ENCODE data around the gene INTS12. TPM values are rescaled to one million over a fixed set of nuclear protein-coding genes. Genes with fewer than 3 reads are reported as not detected.
"Not testable (repeated sequence)": the region's sequence is repeated elsewhere in the genome, so short reads cannot be mapped to it uniquely, and the experiment has no call there.

INTS12 gene
- total RNA-seq: 10 to 100 TPM; 18.0 to 19.7 TPM
- long read RNA-seq, transcript INTS12-206 (7 exons, 1,975 nt): major isoform, 11 of 22 reads
- long read RNA-seq, partial matches to known transcripts: 2 of 22 reads
- long read RNA-seq, other reads (novel, unspliced or antisense): 8 of 22 reads

DNA sequence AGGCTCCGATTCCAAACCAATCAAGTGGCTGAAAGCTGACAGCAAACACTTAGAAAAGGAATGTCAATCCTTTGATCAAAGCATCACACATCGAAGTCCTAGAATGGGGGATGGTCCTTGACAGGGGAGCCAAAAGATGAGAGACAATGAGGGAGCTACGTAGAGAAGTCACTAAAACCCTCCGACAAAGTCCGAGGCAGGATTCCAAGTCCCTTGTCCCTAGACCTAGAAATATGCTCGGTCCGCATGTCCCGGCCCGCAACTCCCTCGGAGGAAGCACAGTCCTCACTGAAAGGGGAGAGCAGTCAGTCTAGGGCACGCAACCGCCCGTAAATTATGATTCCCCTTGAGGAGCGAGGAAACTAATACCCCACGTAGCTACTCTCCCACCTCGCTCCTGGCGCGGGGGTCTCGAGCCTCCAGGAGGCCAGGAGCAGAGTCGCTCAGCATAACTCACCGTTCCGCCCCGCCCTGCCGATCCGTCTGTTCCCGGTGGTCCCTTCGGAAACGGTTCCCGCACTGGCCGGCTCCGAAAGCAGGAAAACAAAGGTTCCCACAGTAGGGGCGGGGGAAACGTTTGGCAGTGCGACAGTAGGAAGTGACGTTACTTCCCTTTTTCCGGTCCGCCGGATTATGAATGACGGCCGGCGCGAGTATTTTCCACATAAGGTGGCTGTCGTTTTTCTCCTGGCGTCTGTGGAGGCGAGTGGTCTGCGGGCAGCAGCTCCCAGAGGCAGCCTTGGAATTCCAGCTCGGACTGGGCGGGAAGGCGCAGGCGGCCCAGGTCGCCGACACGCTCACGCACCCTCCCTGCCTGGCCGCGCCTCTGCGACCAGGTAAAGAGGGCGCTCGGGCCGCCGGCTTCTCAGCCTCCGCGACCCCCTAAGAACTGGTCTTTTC is at the start of gene INTS12, which contains the start of gene GSTCD:
TSS of gene INTS12 (minus strand) at position 509 of the 900 bp plus-strand sequence. CDS start 8,684 bp downstream, outside the sequence.
TSS of gene GSTCD (plus strand) at position 604 of the 900 bp plus-strand sequence. CDS start 8,830 bp downstream, outside the sequence.
- intact Hi-C loops (cut with DNase I): no loop called here
- ATAC-seq: peak; percentile 99
- DNase-seq: peak; percentile 92

DNA sequence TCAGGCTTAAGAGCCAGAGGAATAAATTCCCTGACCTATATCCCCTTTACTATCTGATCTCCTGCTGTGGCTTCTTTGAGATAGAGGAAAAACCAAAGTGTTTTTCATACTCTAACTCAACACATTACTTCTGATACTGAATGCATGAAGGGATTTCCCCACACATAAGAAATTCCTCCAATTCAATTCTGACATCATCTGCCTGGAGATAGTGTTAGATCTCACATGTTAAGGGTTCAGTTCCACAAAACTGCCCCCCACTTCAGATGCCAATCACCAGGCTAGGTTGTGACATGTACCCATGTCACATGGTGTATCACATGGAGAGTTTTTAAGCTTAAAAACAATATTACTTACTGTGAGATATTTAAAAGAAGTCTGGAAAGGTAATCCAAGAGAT is 46.9 kb upstream of the INTS12 start:
- DNase-seq (no peak), ATAC-seq (no peak)
- intact Hi-C loops (cut with DNase I): no loop called here

GRCh38 chr4:105753361-105753760 is 44.9 kb upstream of the INTS12 start:
- DNase-seq (no peak), ATAC-seq (no peak)
- intact Hi-C loops (cut with DNase I): no loop called here

GRCh38 chr4:105751718-105752299 is 43.3 kb upstream of the INTS12 start:
- DNase-seq: no peak
- ATAC-seq: no peak
- intact Hi-C loops (cut with DNase I): no loop called here

- DNase-seq (no peak), ATAC-seq (no peak)
- intact Hi-C loops (cut with DNase I): no loop called here
Measured at GRCh38 chr4:105748222-105748621, 39.7 kb upstream of the INTS12 start.

DNA sequence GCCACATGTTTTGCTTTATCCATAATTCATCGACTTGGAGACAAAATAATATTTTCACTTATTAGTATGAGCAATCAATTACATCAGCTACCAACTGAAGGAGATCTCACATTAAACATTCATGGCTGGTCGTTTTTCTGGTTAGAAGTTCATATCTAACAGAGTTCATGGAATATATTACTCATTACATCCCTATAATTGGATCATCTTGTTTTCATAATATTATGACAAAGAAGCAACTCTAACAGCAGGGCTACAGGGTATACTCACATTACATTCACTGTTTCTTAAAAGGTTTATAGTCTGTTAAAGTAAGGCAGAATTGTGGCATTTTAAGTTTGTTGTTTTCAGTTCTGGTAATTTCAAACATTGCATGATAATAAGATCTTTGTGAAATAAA is 33.1 kb upstream of the INTS12 start:
- DNase-seq (no peak), ATAC-seq (no peak)
- intact Hi-C loops (cut with DNase I): no loop called here

DNA sequence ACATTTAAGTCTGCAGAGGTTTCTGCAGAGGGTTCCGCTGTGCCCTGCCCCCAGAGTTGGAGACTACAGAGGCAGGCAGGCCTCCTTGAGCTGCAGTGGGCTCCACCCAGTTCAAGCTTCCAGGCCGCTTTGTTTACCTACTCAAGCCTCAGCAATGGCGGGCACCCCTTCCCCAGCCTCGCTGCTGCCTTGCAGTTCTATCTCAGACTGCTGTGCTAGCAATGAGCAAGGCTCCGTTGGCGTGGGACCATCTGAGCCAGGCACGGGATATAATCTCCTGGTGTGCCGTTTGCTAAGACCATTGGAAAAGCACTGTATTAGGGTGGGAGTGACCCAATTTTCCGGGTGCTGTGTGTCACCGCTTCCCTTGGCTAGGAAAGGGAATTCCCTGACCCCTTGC is 26.7 kb upstream of the INTS12 start:
- intact Hi-C loops (cut with DNase I): not testable (repeated sequence)

DNA sequence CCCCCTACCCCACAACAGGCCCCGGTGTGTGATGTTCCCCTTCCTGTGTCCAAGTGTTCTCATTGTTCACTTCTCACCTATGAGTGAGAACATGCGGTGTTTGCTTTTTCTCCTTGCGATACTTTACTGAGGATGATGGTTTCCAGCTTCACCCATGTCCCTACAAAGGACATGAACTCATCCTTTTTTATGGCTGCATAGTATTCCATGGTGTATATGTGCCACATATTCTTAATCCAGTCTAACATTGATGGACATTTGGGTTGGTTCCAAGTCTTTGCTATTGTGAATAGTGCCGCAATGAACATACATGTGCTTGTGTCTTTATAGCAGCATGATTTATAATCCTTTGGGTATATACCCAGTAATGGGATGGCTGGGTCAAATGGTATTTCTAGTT is 21.4 kb upstream of the INTS12 start:
- DNase-seq; ATAC-seq; intact Hi-C loops (cut with DNase I): not testable (repeated sequence)

More for the DNA sequence above, 26.7 kb upstream of the INTS12 start:
- DNase-seq, ATAC-seq: not testable (repeated sequence)

DNA sequence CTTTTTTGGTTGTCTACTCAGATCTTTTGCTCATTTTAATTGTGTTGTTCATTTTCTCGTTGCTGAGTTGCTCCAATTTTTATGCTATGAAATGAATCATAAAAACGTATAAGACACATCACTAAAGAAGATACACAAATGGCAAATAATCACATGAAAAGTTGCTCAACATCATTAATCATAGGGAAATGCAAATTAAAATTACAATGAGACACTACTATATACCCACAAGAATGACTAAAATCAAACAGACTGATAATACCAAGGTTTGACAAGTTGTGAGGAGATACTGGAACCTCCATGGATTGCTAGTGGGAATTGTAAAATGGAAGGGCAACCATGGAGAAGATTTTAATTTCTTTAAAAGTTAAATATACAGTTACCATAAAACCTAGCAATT is 17.1 kb upstream of the INTS12 start:
- intact Hi-C loops (cut with DNase I): no loop called here
- DNase-seq (no peak), ATAC-seq (no peak)

DNA sequence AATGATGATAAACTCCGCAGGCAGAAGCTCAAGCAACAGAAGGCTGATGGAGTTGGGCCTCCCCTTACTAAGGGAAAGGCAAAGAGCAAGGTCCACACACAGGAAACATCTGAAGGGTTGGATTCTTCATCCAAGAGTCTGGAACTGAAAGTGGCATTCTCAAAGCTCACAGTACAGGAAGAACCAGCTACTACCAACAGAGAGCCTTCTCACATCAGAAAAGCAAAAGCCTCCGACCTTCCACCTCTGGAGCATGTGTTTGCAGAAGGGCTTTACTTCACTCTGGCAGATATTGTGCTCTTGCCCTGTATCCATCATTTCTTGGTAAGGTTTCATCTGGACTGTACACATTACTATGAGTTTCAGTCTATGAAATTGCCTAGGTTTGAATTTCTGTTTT is 10.7 kb upstream of the INTS12 start:
- no peak for DNase-seq
- intact Hi-C loops (cut with DNase I): loop anchor here in 1 of 2 donors (5.0 kb wide), 1 partner anchor 197 kb away; no protein-coding TSS in a partner anchor
- ATAC-seq: no peak

DNA sequence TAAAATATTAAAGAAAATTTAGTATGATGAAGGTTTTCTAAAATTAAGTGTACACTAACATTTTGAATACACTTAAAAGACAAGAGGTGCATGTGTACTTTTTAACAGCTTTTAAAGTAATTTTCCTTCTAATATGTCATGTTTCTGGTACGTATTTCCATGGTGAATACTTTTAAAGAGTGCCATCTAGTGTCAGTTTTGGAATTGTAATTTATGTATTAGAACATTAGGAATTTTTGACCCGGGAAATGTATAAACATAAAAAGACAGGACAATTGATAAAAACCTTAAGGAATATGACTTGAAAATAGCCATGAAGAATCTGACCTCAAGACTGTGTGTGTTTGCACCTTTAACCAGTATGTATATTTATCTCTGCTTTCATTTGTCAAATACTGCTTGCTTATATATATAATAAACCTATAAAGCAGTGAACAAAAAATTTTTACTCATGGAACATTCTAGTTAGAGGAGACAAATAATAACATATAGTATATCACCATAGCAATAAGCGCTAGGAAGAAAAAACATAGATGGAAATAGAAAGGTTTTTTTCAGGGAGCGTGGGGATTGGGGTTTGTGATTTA is 7.3 kb upstream of the INTS12 start:
- intact Hi-C loops (cut with DNase I): loop anchor here in 1 of 2 donors (5.0 kb wide), 1 partner anchor 193 kb away; no protein-coding TSS in a partner anchor
- ATAC-seq (no peak), DNase-seq (no peak)

DNA sequence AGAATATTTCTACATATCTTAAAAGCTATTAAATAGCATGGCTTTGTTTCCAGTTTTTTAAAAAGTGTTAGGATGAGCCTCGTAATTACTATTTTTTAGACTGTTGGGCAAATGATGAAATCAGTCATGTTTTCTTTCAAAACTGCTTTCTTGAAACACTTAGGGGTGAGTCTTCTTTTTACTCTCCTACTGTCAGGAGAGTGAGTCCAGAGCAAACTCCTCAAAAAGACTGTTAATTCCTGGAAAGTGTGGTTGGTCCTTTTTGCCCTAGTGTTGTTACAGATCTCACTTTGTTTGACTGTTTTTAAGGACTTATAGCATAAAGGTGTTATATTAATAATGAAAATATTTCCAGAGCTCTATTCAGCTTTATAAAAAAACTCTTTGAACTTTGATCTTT is 6.4 kb upstream of the INTS12 start:
- ATAC-seq (no peak), DNase-seq (no peak)
- intact Hi-C loops (cut with DNase I): loop anchor here in 1 of 2 donors (5.0 kb wide), 1 partner anchor 193 kb away; no protein-coding TSS in a partner anchor

GRCh38 chr4:105714071-105714521 is 5.6 kb upstream of the INTS12 start:
- intact Hi-C loops (cut with DNase I): no loop called here
- ATAC-seq (no peak), DNase-seq (no peak)

- intact Hi-C loops (cut with DNase I): no loop called here
- DNase-seq (no peak), ATAC-seq (no peak)
Measured at GRCh38 chr4:105712766-105713165, 4.3 kb upstream of the INTS12 start.

GRCh38 chr4:105710678-105711077 is 2.2 kb upstream of the INTS12 start:
- intact Hi-C loops (cut with DNase I): no loop called here
- ATAC-seq (no peak), DNase-seq (no peak)

- DNase-seq (no peak), ATAC-seq (no peak)
- intact Hi-C loops (cut with DNase I): no loop called here
Measured at GRCh38 chr4:105710012-105710600, 1.6 kb upstream of the INTS12 start.

- DNase-seq (no peak), ATAC-seq (peak; percentile 41 to 52)
- intact Hi-C loops (cut with DNase I): no loop called here
Measured at GRCh38 chr4:105709081-105709450, 577 bp upstream of the INTS12 start.

GRCh38 chr4:105707782-105708180 is 708 bp downstream of the INTS12 start:
- DNase-seq (no peak), ATAC-seq (no peak)
- intact Hi-C loops (cut with DNase I): no loop called here

DNA sequence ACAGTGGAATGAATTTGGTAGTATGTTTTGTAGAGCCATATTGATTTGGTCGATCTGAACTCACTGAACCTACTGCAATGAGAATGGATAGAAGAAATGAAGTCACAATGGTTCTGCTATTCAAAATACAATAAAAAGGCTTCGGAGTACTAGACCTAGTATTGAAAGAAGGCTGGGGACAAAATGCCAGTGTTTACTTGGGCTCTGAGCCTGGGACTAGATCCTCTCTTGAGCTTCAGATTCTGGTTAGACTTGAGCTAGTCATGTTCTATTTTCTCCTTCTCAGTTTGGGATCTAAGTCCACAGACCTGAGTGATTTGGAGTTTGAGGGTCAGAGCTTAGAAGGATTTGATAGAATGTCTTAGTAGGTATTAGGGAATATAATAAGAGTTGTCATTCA is 9.9 kb downstream of the INTS12 start:
- intact Hi-C loops (cut with DNase I): no loop called here
- DNase-seq (no peak), ATAC-seq (no peak)

Measured in left cardiac atrium (tissue), 4 donors.